GM12891 (cell line): ENCODE measurements around the gene SLC22A12.
A peak's percentile ranks its signal among the peaks of the same experiment; 100 is the strongest.

Source experiments
- DNase-seq: peaks from one replicate; pipeline ENCODE4 v3.0.0; 2011; ENCODE audit warnings: low spot score; ENCODE audit not compliant: insufficient read length
- FAIRE-seq: peaks from 2 replicates; lab custom pipeline; 2011; peaks lifted over from hg19 to GRCh38; lab: Jason Lieb, UNC
- PAX5 ChIP-seq: IDR thresholded peaks from 2 replicates; pipeline ENCODE4 v1.6.1; 2011; ENCODE audit warnings: low read length, moderate library complexity, mild to moderate bottlenecking; ENCODE audit not compliant: insufficient read depth, severe bottlenecking
- POLR2A ChIP-seq: IDR thresholded peaks from 2 replicates; pipeline ENCODE4 v1.6.1; 2011; ENCODE audit warnings: low read depth, low read length, control low read depth
- POLR2AphosphoS5 ChIP-seq: IDR thresholded peaks from 2 replicates; pipeline ENCODE4 v1.6.1; 2011; ENCODE audit warnings: low read depth, low read length, control low read depth
- POU2F2 ChIP-seq: IDR thresholded peaks from 2 replicates; pipeline ENCODE4 v1.6.1; 2011; ENCODE audit warnings: low read depth, mild to moderate bottlenecking, control low read depth, low read length, moderate library complexity
- SPI1 ChIP-seq: IDR thresholded peaks from 2 replicates; pipeline ENCODE4 v1.6.1; 2011; ENCODE audit warnings: low read depth, low read length, control low read depth
- TAF1 ChIP-seq: IDR thresholded peaks from 2 replicates; pipeline ENCODE4 v1.6.1; 2011; ENCODE audit warnings: low read depth, low read length, control low read depth

The SLC22A12 gene

DNA sequence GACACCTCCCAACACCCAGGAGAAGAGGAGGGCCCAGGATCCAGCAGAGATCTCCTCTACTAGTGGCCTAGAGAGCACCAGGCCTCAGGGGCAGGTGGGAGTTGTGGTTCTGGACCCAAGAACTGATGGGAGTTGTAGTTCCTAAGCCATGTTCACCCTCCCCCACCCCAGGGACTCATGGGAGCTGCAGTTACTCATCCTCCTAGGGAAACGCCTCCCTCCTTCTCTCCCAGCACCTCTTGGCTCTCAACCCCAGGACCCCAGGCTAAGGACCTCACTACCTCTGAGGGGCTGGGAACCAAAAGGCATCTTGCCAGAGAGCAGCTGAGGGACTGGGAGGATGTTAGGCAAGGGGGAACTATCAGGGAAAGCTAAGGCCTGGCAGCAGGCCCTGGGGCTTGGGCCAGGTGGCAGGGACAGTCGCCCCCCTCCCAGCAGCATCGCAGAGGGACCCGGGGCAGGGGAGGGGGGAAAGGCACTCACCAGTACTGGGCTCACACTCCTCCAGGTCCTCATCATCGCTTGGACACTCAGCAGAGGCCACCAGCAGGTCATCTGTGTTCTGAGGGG, 28.9 kb downstream of the SLC22A12 start:
- FAIRE-seq = no peak
- TF ChIP-seq SPI1 = no peak
- no peak for TF ChIP-seq POLR2A
- no peak for TF ChIP-seq TAF1
- no peak for TF ChIP-seq PAX5
- no peak for TF ChIP-seq POLR2AphosphoS5
- TF ChIP-seq POU2F2 = no peak
- no peak for DNase-seq

DNA sequence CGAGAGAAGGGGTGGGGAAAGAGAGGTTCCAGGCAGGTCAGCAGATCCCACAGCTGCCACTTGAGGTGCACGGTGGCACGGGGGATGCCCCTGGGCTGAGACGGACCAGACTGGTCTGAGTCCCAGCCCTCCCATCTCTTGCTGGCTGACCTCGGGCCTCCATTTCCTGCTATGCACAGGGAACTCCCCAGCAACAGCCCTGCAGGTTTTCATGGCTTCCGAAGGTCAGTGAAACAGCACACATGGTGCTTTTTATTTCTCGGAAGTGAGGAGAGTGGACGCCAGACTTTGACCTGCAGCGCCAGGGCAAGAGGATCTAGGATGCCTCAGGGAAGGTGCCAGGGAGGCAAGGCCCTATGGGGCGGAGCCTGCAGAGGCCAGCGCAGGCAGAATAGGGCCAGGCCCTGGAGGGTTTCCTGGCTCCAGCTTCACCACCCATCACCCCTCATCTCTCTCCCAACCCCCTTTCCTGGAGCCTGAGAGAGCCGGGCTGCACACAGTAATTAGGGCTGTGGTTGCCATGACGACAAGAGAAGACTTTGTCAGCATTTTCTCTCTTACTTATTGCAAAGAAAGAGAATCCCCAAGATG, 29.5 kb downstream of the SLC22A12 start:
- TF ChIP-seq POLR2A = no peak
- no peak for TF ChIP-seq POU2F2
- TF ChIP-seq SPI1 = no peak
- TF ChIP-seq PAX5 = no peak
- TF ChIP-seq TAF1 = no peak
- DNase-seq = no peak
- FAIRE-seq = no peak

DNA sequence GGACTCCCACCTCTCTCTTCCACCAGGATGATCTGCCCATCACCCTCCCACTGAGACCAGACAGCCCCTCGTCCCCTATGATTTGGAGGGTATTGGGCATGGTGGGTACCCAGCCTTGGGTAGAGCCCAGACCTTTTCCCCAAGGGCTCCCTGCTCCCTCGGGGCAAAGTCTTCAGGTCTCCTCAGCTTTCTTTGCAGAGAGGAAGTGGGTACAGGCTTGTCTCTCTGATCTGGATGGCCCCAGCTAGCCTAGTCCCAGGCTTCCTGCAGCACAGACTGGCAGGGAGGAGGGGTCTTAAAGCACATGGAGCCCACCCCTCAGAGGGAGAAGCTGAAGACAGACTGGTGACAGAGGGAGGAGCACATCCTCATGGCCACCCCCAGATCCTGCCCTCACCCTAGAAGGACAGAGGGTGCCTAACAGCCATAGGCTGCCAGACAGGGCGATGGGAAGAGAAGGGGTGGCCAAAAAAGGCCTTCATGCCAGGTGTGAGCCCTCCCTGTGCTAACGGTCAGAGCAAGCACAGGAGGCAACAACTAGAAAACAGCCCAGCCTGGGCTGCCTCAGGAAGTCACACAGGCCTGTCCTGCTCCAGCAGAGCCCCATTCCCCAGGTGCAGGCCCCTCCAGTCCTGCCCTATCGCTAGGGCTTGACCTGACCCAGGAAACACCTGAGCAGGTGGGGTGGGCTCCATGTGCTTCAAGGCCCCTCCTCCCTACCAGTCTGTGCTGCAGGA, 30.4 kb downstream of the SLC22A12 start:
- TF ChIP-seq POU2F2 (no peak), SPI1 (peak; percentile 42)
- no peak for FAIRE-seq
- no peak for DNase-seq

DNA sequence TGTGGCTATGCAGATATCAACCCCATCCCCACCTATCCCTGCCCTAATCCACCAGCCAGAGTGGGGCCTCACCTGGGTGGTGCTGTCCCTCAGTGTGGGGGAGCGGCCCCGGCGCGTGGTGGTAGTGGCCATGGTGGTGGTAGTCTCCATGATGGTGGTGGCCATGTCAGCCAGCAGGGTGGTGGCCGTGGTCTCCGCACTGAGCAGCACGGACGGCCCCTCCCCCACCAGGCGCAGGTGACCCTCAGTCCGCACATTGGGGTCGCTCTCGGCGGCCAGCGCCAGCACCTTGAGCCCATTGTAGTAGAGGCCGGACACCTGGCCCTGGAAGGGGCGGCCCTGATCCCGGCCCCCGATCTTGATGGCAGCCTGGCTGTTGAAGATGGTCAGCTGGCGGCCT, 31.7 kb downstream of the SLC22A12 start:
- FAIRE-seq = no peak
- TF ChIP-seq POLR2A = no peak
- TF ChIP-seq PAX5 = no peak
- TF ChIP-seq TAF1 = no peak
- TF ChIP-seq POLR2AphosphoS5 = no peak
- TF ChIP-seq POU2F2 = no peak
- TF ChIP-seq SPI1 = no peak
- no peak for DNase-seq

DNA sequence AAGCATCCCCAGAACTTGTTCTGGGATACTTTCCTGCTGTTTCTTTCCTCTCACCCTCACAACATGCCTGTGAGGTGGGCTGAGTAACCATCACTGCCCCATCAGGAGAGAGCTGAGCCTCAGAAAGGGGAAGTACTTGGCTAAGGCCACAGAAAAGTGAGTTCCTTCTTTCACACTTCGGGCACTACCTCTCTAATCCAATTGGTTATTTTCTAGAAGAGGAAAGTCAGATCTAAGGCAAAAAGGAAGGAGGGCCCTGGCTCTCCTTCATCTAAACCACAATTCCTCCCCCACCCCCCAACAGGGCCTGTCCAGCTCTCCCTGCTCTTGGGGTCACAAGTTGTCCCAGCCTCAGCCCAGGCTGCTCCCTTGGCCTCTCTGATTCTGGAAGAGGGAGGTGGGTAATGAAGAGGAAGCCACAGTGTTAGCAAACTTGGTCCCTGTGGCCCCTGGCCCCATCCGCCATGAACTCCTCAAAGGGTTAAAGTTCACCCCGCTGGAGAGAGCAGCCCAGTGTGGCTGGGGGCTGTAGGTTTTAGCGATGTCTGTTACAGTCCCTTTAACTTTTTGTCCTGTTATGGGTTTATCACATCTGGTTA, 34.0 kb downstream of the SLC22A12 start:
- no peak for FAIRE-seq
- DNase-seq = no peak
- TF ChIP-seq SPI1 (peak; percentile 66), PAX5 (no peak)

DNA sequence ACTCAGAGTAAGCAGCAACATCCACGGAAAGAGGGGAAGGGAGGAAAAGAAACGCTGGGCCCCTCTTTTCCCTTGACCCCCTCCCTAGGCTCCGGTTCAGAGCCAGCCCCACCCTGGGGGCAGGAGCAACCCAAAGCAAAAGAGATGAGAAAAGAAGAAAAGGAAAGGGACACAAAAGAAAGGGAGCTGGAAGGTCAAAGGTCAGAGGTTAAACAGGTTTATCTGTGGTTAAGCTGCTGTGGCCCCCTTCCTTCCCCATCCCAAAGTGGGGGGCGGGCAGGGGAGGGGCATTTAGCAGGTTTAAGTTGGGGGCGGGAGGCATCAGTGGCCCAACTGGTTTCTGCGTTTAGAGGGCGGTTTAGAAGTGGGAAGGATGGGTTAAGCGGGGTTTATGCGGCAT, 35.6 kb downstream of the SLC22A12 start:
- FAIRE-seq (no peak), DNase-seq (no peak)
- no peak for TF ChIP-seq PAX5
- TF ChIP-seq POLR2AphosphoS5 = no peak
- no peak for TF ChIP-seq TAF1
- TF ChIP-seq SPI1 = no peak
- TF ChIP-seq POLR2A = no peak
- no peak for TF ChIP-seq POU2F2

DNA sequence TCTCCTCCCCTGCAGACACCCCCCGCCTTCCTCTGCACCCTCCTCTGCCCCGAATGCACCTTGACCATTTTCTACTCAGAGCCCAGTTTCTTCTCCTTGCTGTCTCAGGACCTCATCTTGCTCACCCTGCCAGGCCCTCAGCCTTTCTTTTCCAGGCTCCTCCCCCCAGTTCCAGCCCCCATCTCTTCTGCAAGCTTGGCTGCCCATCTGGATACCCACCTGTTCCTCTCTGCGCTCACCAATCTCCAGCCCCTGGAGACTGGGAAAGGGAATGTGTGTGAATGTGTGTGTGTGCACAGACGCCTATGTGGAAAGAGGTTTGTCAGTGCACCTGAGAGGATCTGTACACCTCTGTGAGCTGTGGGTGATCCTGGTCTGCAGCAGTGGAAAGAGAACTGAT, 36.4 kb downstream of the SLC22A12 start:
- FAIRE-seq (no peak), DNase-seq (no peak)
- TF ChIP-seq PAX5 (no peak), TAF1 (no peak), SPI1 (no peak), POU2F2 (no peak), POLR2AphosphoS5 (no peak), POLR2A (no peak)

DNA sequence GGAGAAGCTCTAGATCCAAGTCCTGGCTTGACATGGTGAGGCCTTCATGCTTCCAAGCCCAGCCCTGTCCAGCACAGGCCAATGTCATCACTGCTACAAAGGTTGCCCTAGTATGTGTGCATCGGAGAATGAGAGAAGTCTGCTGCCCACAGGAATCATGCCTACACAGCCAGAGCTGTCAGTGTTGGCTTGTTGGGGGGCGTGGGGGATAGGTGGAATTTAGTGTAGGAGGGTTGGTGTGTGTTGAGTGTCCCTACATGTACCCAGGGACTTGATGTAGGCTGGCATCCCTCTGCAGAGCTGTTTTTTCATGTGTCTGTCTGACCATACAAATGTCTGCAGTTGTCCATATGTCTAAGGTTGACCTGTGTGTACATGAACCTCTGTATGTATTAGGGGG, 37.6 kb downstream of the SLC22A12 start:
- no peak for TF ChIP-seq PAX5
- TF ChIP-seq SPI1 = no peak
- no peak for TF ChIP-seq TAF1
- no peak for TF ChIP-seq POU2F2
- no peak for TF ChIP-seq POLR2AphosphoS5
- no peak for TF ChIP-seq POLR2A
- DNase-seq (no peak), FAIRE-seq (no peak)

DNA sequence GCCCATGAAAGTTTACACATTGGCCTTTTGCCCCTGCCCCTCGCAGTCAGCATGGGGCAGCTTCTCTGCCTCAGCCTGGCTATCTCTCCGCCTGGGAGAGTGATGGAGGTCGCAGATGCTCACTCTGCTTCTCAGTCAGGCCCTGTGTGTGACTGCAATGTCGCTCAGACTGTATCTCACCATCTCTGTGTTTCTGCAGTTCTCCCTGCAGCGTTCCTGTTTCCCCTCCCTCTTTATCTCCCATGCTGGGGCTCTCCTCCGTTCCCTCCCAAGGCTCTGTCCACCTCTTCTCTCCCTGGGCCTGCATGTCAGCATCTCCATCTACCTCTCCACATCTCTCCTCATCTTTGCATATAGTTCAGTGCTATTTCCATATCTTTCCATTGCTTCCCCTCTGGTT, 38.1 kb downstream of the SLC22A12 start:
- no peak for FAIRE-seq
- TF ChIP-seq TAF1 (no peak), POU2F2 (no peak), POLR2AphosphoS5 (no peak), PAX5 (no peak), POLR2A (no peak), SPI1 (no peak)
- DNase-seq = no peak
